Measurements from ENCODE around the gene COPS3.

The COPS3 gene

GRCh38 chr17:17232303-17232621, 48.8 kb downstream of the COPS3 start:
- no peak for DNase-seq (ENCODE audit: low read depth, low spot score)
- TF ChIP-seq FOXP2 (optimal IDR thresholded peaks at IDR 0.05; ENCODE audit: control extremely low read depth, extremely low read length, insufficient read depth) (no peak), POLR2AphosphoS5 (IDR thresholded peaks at IDR 0.05; ENCODE audit: borderline replicate concordance, low read depth, low read length) (no peak), EZH2 (IDR thresholded peaks at IDR 0.05) (no peak)
- Histone ChIP-seq H3K36me3 (ENCODE audit: insufficient read depth, low read length) (peaks cover 39% of the 10 kb centered on the region; the same call in 1 of the 2 replicates), H3K4me3 (no peak overlapping the region), H3K27ac (no peak overlapping the region), H3K9me3 (ENCODE audit: low read depth, low read length) (no peaks in the 10 kb centered on the region), H3K9ac (ENCODE audit: insufficient read length) (no peak overlapping the region)

- Histone ChIP-seq H3K36me3 (ENCODE audit: insufficient read depth, low read length) (peaks cover 44% of the 10 kb centered on the region; the same call in 1 of the 2 replicates), H3K9ac (ENCODE audit: insufficient read length) (no peak overlapping the region), H3K27ac (no peak overlapping the region), H3K4me3 (no peak overlapping the region), H3K9me3 (ENCODE audit: low read depth, low read length) (no peaks in the 10 kb centered on the region)
- TF ChIP-seq FOXP2 (optimal IDR thresholded peaks at IDR 0.05; ENCODE audit: control extremely low read depth, extremely low read length, insufficient read depth) (no peak), POLR2AphosphoS5 (IDR thresholded peaks at IDR 0.05; ENCODE audit: borderline replicate concordance, low read depth, low read length) (no peak), EZH2 (IDR thresholded peaks at IDR 0.05) (no peak)
- no peak for DNase-seq (ENCODE audit: low read depth, low spot score)
These were observed 49.3 kb downstream of the COPS3 start for GRCh38 chr17:17231621-17232302.

- H3K9me3 ChIP-seq (ENCODE audit: low read depth, low read length): no peaks in the 10 kb centered on the region
- no peak overlapping the region for H3K27ac ChIP-seq
- no peak overlapping the region for H3K9ac ChIP-seq (ENCODE audit: insufficient read length)
- no peak for TF ChIP-seq EZH2 (IDR thresholded peaks at IDR 0.05)
- TF ChIP-seq POLR2AphosphoS5 (IDR thresholded peaks at IDR 0.05; ENCODE audit: borderline replicate concordance, low read depth, low read length): no peak
- no peak for TF ChIP-seq FOXP2 (optimal IDR thresholded peaks at IDR 0.05; ENCODE audit: control extremely low read depth, extremely low read length, insufficient read depth)
- DNase-seq (ENCODE audit: low read depth, low spot score): no peak
- H3K36me3 ChIP-seq (ENCODE audit: insufficient read depth, low read length): peaks cover 63% of the 10 kb centered on the region; the same call in 1 of the 2 replicates
- no peak overlapping the region for H3K4me3 ChIP-seq
These were observed 51.3 kb downstream of the COPS3 start for GRCh38 chr17:17229416-17230384.

GRCh38 chr17:17228521-17229279, 52.3 kb downstream of the COPS3 start:
- H3K27ac ChIP-seq: no peak overlapping the region
- H3K4me3 ChIP-seq: no peak overlapping the region
- no peak overlapping the region for H3K9ac ChIP-seq (ENCODE audit: insufficient read length)
- H3K36me3 ChIP-seq (ENCODE audit: insufficient read depth, low read length): peaks cover 71% of the 10 kb centered on the region; the same call in 1 of the 2 replicates
- no peak for DNase-seq (ENCODE audit: low read depth, low spot score)
- no peak for TF ChIP-seq FOXP2 (optimal IDR thresholded peaks at IDR 0.05; ENCODE audit: control extremely low read depth, extremely low read length, insufficient read depth)
- no peak for TF ChIP-seq EZH2 (IDR thresholded peaks at IDR 0.05)
- no peak for TF ChIP-seq POLR2AphosphoS5 (IDR thresholded peaks at IDR 0.05; ENCODE audit: borderline replicate concordance, low read depth, low read length)
- no peaks in the 10 kb centered on the region for H3K9me3 ChIP-seq (ENCODE audit: low read depth, low read length)

GRCh38 chr17:17227608-17228520, 53.2 kb downstream of the COPS3 start:
- Histone ChIP-seq H3K9ac (ENCODE audit: insufficient read length) (no peak overlapping the region), H3K4me3 (no peak overlapping the region), H3K27ac (no peak overlapping the region), H3K9me3 (ENCODE audit: low read depth, low read length) (no peaks in the 10 kb centered on the region), H3K36me3 (ENCODE audit: insufficient read depth, low read length) (peaks cover 75% of the 10 kb centered on the region; the same call in 1 of the 2 replicates)
- no peak for DNase-seq (ENCODE audit: low read depth, low spot score)
- no peak for TF ChIP-seq POLR2AphosphoS5 (IDR thresholded peaks at IDR 0.05; ENCODE audit: borderline replicate concordance, low read depth, low read length)
- no peak for TF ChIP-seq FOXP2 (optimal IDR thresholded peaks at IDR 0.05; ENCODE audit: control extremely low read depth, extremely low read length, insufficient read depth)
- no peak for TF ChIP-seq EZH2 (IDR thresholded peaks at IDR 0.05)

GRCh38 chr17:17226451-17227265, 54.4 kb downstream of the COPS3 start:
- no peaks in the 10 kb centered on the region for H3K9me3 ChIP-seq (ENCODE audit: low read depth, low read length)
- peaks cover 73% of the 10 kb centered on the region; the same call in 1 of the 2 replicates for H3K36me3 ChIP-seq (ENCODE audit: insufficient read depth, low read length)
- TF ChIP-seq POLR2AphosphoS5 (IDR thresholded peaks at IDR 0.05; ENCODE audit: borderline replicate concordance, low read depth, low read length): no peak
- no peak for TF ChIP-seq EZH2 (IDR thresholded peaks at IDR 0.05)
- TF ChIP-seq FOXP2 (optimal IDR thresholded peaks at IDR 0.05; ENCODE audit: control extremely low read depth, extremely low read length, insufficient read depth): no peak
- H3K4me3 ChIP-seq: no peak overlapping the region
- H3K27ac ChIP-seq: no peak overlapping the region
- no peak for DNase-seq (ENCODE audit: low read depth, low spot score)
- no peak overlapping the region for H3K9ac ChIP-seq (ENCODE audit: insufficient read length)

All from SK-N-MC (cell line).